ENCODE measurements around the gene ZC3H14.

ZC3H14 gene

DNA sequence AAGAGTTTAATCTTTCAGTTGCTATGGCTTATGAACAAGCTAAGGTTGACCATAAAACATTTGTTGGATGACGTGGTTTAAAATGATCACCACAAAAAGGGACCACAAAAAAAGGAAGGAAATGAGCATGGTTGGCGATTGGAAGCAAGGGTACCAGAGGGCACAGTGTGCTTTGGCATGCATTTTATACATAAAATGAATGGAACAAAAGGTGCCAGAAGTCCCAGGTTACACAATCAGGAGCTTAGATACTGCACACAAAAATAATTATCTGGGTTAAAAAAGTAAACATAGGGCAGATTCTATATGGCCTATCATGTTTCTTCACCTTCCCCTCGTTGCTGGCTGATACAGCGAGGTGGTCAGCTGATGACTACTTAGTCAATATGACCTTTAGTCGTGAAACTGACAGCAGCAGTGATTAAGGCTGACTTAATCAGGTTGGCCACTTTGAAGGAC lies 50.7 kb downstream of the ZC3H14 start:
- no peak for DNase-seq

DNA sequence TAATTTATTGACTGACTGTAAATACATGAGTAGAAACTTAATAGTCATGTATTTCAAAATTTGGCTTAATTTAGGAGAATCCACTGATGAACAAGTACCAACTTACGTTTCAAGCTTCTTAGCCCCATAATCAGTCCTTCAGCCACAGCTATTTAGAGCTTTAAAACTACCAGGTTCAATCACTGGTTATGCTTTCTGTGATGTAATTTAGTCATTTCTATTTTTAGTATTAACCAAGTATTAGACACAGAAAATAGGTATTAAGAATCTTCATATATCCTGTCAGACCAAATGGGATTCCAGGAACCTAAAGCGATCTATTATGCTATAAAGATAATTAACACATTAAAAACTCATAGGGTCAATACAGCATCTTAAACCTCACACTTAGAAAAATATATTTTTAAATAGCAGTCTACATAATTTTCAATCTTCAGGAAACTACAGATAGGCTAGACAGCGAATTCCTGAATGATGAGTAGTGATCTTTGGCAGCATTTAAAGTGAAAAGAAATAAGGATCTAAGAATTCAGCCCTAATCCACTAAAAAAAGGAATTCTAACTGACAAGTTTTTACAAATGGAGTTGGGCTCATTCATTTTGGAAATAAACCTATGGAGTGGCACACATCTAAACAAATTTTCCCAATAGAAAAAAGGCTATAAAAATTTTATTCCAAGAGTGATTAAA lies 51.5 kb downstream of the ZC3H14 start:
- DNase-seq, result no peak

DNA sequence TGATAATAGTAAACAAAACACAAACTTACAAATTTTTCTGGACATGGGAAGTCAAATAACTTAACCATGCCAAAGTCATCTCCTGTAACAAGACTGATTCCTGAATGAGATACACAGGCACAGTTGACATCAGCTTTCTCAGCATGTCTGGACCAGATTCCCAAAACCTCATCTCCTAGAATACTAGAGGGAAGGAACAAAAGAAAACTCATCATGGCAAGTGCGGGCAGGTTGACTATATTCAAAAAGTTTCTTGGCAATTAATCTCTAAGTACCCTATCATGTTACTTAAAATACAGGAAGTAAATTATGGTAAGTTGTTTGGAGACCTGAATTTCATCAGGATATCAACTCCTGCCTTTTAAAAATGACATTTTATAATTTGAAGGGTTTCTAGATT lies 53.9 kb downstream of the ZC3H14 start:
- no peak for DNase-seq

- no peak for DNase-seq
Measured at GRCh38 chr14:88617479-88617878, 54.6 kb downstream of the ZC3H14 start.

GRCh38 chr14:88618476-88618875 lies 55.6 kb downstream of the ZC3H14 start:
- no peak for DNase-seq

- DNase-seq, result no peak
Measured at GRCh38 chr14:88621100-88621499, 58.3 kb downstream of the ZC3H14 start.

GRCh38 chr14:88625671-88626070 lies 62.8 kb downstream of the ZC3H14 start:
- DNase-seq, result no peak

DNA sequence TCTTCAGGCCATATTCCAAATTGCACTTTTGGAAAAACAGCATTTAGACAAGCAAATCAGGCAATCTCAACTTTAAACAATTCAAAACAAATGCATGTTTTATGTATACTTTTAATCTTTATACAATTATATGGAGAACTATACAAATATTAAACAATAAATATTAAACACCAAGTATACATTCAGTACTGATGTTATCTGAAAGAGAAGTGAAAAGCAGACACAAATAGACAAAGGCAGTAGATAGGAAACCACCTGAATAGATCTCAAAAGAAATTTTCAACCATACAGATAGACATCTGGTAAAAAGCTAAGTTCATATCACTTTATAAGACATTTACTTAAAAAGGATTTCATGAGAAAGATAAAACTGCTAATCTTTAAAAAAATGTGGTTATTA lies 65.2 kb downstream of the ZC3H14 start:
- no peak for DNase-seq

DNA sequence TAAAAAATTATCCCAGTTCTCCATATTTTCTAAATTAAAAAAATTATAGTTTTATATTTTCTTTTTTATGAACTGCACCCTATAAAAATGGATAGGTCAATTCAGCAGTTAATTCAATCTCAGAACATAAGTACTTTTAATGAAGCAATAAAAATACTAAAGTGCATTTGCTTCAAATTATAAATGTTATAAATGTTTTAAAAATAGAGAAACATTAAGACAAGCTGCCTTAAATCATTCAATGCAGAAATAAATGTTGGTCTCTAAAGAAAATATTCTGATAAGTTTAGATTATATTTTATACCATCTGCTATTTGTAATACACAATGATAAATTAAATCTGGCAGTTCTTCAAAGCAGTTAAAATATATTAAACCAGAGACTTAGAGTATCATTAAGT lies 65.6 kb downstream of the ZC3H14 start:
- no peak for DNase-seq

GRCh38 chr14:88630565-88630964 lies 67.7 kb downstream of the ZC3H14 start:
- no peak for DNase-seq

DNA sequence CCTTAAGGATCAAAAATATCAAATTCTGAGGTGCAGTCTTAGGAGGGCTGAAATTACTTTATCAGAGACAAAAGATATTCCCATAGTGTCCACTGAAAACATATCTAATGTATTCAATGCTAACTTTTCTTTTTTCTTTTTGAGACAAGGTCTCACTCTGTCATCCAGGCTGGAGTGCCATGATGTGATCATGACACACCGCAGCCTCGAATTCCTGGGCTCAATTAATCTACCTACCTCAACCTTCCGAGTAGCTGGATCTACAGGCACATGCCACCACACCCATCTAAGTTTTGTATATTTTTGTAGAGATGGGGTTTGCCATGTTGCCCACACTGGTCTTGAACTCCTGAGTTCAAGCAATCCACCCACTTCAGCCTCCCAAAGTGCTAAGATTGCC lies 68.3 kb downstream of the ZC3H14 start:
- no peak for DNase-seq

DNA sequence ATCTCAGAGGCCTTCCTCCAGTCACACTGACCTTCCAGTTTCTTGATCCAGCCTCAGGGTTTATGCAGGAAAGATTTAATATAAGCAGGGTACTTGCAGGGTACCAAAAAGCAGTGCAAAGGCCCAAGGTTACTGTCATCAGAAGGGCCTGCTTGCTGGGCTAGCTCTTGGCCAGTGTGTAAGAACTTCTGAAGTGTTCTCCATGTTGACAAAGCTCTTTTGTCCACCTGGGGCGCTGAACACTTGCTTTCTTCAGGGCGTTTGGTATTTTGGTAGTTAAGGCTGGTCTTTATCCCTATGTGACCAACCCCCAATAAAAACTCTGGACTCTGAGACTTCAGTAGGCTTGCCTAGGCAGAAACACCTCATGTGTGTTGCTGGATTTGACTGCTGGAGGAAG lies 69.7 kb downstream of the ZC3H14 start:
- no peak for DNase-seq

DNA sequence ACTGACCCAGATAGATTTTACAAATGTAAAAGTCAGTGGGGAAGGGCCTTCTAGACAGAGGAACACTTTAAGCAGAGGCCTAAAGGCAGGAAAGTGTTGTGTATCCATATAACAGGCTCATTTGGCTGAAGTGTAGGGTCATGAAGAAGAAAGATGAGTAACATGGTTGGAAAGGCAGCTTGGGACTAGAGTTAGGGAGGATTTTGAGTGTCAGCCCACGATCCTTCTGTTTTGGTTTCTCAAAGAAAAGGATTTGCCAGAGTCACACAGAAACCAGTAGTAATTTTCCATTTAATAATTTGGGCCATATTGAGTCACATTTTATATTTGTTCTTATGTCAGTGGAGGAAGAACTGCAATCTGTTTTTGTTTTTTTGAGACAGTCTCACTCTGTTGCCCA lies 76.4 kb downstream of the ZC3H14 start:
- no peak for DNase-seq

GRCh38 chr14:88660056-88660455 lies 97.2 kb downstream of the ZC3H14 start:
- no peak for DNase-seq

- DNase-seq, result no peak
Measured at GRCh38 chr14:88667555-88668273, 104.9 kb downstream of the ZC3H14 start.

GRCh38 chr14:88668448-88669116 lies 105.7 kb downstream of the ZC3H14 start:
- no peak for DNase-seq

GRCh38 chr14:88669346-88669745 lies 106.5 kb downstream of the ZC3H14 start:
- DNase-seq, result no peak

All from NCI-H1048 (cell line).